ENCODE measurements around the gene NT5DC2.

Gene NT5DC2

GRCh38 chr3:52509753-52510328, 23.8 kb downstream of the NT5DC2 start:
- DNase-seq: no peak

GRCh38 chr3:52507359-52507758, 26.3 kb downstream of the NT5DC2 start:
- DNase-seq: no peak

GRCh38 chr3:52506266-52506966, 27.2 kb downstream of the NT5DC2 start:
- no peak for DNase-seq

GRCh38 chr3:52504977-52505376, 28.7 kb downstream of the NT5DC2 start:
- DNase-seq: no peak

- DNase-seq: no peak
Observed at GRCh38 chr3:52503788-52504424, 29.8 kb downstream of the NT5DC2 start.

- DNase-seq: no peak
Observed at GRCh38 chr3:52502808-52503350, 30.8 kb downstream of the NT5DC2 start.

- DNase-seq: no peak
Observed at GRCh38 chr3:52502001-52502400, 31.7 kb downstream of the NT5DC2 start.

GRCh38 chr3:52501046-52501445, 32.6 kb downstream of the NT5DC2 start:
- no peak for DNase-seq

- no peak for DNase-seq
Observed at GRCh38 chr3:52498137-52499054, 35.3 kb downstream of the NT5DC2 start.

- no peak for DNase-seq
Observed at GRCh38 chr3:52495777-52496602, 37.7 kb downstream of the NT5DC2 start.

GRCh38 chr3:52494886-52495495, 38.7 kb downstream of the NT5DC2 start, which contains the start of gene STAB1:
Gene STAB1, plus strand, starts transcription at chr3:52495338. Its CDS starts 76 bp downstream, at chr3:52495414.
- no peak for DNase-seq

GRCh38 chr3:52494445-52494844, 39.2 kb downstream of the NT5DC2 start:
- DNase-seq: no peak

- no peak for DNase-seq
Observed at GRCh38 chr3:52493232-52494017, 40.2 kb downstream of the NT5DC2 start.

- DNase-seq: no peak
Observed at GRCh38 chr3:52492059-52492458, 41.6 kb downstream of the NT5DC2 start.

- no peak for DNase-seq
Observed at GRCh38 chr3:52490939-52491526, 42.6 kb downstream of the NT5DC2 start.

GRCh38 chr3:52490035-52490938, 43.4 kb downstream of the NT5DC2 start:
- no peak for DNase-seq

- no peak for DNase-seq
Observed at GRCh38 chr3:52489453-52489852, 44.2 kb downstream of the NT5DC2 start.

GRCh38 chr3:52488746-52489145, 44.9 kb downstream of the NT5DC2 start:
- DNase-seq: no peak

Measured in NCI-H2029 treated with DMSO at 0.1 percent for 48 hours (cell line).